NCI-H2196 (cell line): Measurements from ENCODE around the gene TEX36.
"Not testable (repeated sequence)": the region's sequence is repeated elsewhere in the genome, so short reads cannot be mapped to it uniquely, and the experiment has no call there.

ENCODE experiments used
- DNase-seq: peaks from one replicate; lab custom pipeline; 2025; ENCODE audit not compliant: unreplicated experiment; lab: John Stamatoyannopoulos, UW

The TEX36 gene

DNA sequence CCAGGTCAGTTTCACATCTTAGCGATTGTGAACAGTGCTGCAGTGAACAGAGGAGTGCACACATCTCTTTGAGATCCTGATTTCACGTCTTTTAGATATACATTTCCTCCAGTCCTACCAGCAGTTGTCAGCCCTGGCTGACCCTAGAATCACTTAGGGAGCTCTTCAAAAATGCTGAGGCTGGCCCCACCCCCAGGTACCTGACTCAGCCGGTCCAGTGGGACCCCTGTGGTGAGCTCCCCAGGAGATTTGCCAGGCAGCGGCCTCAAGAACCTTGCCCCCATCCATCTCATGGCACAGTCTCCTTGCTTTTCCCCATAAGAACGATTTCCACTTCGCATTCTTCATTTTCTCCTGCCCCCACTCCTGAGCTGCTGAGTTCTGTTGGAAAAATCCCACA lies 45.5 kb downstream of the TEX36 start:
- no peak for DNase-seq

DNA sequence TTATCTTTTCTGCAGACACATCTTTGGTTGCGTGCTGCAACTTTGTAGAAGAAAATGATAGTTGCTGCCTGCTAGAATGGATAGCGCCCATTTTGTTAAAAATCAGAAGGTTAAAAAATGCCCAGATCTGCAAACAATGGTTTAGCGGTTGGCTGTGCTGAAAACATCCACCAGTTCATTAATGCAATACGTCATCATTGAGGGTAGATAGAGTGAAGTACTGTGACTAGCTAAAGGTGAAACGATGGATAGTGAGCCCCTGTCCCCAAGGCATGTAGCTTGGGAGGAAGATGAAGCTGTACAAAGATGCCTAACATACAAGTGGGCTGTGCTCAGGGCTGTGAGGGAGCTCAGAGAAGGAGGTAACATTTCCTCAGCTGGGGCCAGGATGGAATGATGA lies 48.4 kb downstream of the TEX36 start:
- no peak for DNase-seq

DNA sequence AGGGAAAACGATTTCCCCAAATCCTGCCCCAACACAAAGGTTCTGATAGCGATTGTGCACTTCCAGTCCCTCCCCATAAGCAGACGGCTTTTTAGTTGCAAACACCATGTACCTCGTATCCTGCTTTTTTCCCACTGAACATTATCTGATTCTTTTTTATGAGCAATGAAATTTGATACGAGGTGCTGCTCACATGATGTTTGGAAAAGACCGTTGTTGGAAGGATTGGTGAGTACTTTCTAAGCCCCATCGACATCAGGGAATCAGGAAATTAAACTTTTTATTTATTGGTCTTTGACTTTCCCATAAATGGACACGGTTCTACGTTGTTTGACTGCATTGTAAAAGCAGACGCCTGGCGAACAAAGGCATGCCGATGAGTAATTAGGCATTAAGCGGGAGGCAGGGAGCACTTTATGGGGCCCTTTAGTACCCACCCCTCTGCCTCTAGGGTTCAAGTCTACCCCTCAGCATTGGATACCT lies 49.4 kb downstream of the TEX36 start:
- peak; percentile 36 for DNase-seq

DNA sequence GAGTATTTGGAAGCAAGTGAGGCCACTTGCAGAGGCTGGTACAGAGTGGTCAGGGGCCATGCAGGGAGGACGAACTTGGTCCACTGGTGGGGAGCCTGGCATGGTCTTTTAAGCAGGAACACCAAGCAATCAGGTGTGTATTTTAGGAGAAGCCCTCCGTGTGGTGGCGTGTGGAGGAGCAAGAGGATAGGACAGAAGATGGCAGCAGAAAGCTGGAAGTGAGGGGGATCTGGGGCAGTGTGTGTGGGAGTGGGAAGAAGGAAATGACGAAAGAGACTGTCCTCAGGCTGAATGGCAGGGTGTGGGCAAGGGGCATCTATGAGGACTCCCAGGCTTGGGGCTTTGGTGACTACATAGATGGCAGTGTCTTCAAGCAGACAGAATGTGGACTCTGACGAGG lies 51.2 kb downstream of the TEX36 start:
- DNase-seq, result no peak

DNA sequence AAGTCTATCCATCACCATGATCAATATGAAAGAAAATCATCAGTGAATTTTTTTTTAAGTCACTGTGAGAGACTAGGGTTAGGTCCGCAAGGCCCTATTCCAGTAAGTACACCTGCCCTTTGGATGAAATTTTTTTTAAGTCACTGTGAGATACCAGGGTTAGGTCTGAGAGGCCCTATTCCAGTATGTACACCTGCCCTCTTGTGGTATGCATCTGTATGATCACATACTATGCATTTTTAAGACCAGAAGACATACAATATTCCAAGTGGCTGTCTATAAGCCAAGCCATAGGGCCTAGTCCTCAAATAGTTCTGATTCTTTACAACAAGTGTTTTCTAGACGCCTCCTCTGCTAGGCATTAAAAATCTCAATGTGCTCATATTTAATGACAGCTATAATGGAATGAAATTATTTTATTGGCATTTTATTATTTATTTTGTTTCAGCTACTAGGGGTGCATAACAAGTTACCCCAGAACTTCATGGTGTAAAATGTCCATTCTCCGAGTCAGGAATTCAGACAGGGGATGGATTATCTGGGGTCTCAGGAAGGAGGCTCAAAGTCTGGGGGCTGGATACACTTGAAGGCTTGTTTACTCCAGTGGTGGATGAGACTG lies 53.1 kb downstream of the TEX36 start:
- DNase-seq, result peak; percentile 16

DNA sequence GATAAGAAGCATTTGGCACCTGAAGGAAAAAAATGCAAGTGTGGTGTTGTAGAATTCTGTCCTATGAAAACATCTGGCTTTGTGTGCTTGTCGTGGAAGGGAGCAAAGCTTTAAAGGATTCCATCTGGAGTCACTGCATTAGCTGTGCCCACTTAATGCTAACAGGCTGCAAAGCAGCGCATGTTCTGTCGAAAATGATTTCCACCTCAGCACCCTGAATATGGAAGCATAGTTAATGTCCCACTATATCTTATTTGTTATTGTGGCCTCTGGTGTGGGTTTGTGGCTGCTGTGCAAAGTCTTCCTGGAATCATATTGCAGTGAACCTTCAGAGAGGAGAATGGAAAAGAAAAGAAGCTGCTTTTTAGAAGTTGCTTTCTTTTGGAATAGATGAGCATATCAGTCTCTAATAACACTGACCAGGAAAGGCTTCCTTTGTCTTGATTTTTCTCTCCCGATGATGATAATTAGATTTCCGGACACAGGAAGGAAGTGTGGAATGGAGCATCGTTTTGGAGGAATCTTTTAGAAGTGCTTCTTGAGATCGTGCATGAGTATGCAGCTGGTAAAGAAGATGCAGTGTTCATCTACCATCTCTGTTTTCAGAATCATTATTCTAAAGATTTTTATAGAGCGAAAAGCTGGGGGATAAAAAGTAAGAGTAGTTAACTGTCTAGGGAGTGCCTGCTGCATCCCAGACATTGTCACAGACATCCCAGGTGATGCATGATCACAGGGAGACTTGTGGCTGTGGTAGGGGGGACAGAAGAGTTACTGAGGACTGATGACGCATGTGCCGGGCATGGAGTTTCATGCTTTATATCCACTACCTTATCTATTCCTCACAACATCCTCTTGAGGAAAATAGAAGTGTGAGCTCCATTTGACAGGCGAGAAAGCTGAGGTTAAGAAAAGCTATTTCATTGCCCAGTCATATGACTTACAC lies 54.6 kb downstream of the TEX36 start:
- no peak for DNase-seq

DNA sequence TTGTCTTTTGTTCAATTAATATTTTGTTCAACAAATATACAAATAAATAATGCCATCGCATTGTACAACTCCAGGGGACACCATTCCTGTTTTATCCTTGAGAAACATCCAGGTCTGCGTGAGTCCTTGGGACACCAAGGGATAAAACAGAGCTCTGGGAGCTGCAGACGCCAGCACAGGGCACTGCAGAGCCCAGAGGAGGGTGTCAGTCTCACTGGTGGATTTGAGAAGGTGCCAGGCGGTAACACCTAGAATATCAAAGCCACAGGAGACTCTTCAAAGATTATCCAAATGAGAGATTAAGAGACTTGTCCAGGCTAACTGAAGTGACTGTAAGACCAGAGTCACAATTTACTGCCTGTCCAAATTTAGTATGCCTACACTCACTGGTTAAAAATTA lies 55.3 kb downstream of the TEX36 start:
- no peak for DNase-seq

DNA sequence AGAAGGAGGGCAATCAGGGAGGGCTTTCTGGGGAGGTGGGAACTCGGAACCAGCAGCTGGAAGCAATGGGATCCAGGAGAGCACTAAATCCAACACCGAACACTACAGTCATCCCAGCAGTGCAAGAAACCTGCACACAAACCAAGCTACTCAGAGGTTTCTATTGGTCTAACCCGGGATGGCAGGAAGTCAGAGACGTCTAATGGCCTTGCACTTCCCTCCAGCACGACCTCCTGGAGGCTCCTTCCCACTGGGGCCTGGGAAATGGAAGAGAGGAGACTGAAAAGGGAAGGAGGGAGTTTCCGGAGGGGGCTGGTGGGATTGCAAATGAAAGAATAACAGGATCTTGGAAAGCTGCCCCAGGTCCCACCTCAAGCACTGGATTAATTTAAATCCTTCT lies 56.3 kb downstream of the TEX36 start:
- DNase-seq, result no peak

DNA sequence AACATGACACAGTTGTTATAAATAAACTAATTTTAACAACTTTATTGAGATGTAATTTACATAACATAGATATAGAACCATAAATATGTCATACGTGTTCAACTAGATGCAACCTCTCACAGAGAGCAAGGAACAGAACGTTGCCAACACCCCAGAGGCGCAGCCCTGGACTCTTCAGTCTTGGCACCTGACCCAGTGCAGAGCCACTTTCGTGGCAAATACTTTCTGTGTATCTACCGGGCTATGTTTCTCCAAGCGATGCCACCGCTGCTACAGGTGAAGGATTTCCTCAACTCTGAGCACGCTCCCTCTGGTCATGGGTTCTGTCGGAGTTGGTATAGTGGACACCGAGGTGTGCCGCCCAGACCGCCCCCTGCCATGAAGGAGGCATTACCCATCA lies 57.4 kb downstream of the TEX36 start:
- no peak for DNase-seq

DNA sequence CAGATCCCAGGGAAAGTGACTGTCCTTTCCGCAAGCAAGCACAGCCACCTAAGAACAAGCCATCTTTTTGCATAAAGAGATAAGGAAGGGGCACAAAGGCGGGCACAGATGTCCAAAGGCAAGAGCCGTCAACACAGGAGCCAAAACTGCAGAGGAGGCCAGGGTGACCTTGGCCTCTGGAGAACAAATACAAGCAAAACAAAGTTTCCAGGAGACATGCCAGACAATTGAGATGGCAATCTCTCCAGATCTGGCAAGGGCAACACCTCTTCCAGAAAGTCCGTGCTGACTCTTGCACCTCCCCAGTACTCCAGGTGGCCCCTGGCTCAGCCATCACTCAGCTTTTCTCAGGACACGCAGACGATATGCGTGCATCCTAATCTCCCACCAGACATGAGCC lies 58.2 kb downstream of the TEX36 start:
- no peak for DNase-seq

DNA sequence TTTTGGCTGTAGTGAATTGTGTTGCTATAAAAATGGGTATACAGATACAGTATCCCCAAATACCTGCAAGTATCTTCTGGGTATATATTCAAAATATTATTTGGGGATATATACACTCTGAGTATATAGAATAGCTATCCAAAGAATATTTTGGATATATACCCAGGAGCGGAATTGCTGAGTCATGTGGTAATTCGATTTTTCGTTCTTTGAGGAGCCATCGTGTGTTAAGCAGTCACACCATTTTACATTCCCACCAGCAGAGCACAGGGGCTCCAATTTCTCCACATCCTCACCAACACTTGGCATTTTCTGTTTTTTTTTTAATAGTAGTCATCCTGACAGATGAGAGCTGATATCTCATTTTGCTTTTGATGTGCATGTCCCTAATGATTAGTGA lies 61.9 kb downstream of the TEX36 start:
- no peak for DNase-seq

DNA sequence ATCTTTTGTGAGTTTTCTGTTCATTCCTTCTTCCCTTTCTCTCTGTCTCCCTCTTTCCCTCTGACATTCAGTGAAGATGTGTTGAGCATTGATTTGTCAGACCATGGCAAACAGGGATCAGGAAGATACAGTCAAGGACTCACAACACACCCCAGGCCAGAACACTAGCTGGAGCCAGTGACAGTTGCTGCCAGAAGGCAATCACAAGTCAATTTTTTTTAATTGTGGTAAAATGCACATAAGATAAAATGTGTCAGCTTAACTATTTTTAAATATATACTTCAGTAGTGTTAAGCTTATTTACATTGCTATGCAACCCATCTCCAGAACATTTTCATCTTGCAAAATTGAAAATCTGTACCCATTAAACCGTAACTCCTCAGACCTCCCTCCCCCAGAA lies 62.6 kb downstream of the TEX36 start:
- no peak for DNase-seq

DNA sequence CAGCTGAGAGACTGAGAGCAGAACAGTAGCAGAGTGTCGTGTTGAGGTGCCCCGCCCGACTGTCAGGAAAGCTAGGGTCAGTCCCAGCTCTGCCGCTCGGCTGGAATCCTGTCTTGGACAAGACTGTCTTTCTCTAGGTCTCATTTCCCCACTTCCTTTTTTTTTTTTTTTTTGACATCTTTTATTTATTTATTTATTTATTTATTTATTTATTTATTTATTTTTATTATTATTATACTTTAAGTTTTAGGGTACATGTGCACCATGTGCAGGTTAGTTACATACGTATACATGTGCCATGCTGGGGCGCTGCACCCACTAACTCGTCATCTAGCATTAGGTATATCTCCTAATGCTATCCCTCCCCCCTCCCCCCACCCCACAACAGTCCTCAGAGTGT lies 69.9 kb downstream of the TEX36 start:
- not testable (repeated sequence) for DNase-seq

DNA sequence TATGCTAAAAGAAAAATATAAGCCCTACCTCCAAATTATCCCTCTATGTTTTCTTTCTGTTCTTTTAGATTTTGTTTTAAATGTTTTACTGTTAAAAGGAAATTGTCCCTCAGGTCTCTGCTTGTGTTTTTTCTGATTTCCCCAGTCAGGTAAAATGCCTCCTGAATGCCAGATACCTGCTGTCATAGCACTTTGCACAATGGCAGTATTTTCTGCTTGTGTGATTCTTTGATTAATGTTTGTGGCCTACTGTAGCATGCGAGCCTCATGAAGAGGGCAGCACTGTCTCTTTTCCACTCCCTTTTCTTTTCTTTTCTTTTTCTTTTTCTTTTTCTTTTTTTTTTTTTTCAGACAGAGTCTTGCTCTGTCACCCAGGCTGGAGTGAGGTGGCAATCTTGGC lies 71.2 kb downstream of the TEX36 start:
- DNase-seq, result no peak

DNA sequence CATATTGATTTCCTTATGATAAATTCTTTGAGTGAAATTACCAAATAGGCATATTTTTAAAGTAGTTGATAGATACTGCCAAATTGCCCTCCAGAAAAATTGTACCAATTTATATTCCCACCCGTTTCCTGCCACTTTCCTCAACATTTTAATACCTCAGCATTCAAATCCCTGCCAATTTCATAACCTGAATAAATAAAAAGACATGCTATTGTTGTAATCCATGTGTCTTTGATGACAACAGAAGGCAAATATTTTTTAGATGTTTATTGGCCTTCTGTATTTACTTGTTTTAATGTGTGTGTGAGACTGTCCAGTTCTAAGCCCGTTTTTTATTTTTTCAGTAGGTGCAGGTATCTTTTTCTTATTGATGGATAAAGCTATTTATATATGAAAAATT lies 71.7 kb downstream of the TEX36 start:
- DNase-seq, result no peak

DNA sequence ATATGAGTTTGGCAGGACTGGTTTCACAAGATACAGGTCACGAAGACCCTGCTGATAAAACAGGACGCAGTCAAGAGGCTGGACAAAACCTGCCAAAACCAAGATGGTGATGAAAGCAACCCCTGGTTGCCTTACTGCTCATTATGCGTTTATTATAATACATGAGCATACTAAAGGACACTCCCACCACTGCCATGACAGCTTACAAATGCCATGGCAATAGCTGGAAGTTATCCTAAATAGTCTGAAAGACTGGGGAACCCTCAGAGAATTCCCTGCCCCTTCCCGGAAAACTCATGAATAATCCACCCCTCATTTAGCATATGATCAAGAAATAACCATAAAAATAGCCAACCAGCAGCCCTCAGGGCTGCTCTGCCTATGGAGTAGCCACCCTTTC lies 73.1 kb downstream of the TEX36 start:
- DNase-seq, result no peak

DNA sequence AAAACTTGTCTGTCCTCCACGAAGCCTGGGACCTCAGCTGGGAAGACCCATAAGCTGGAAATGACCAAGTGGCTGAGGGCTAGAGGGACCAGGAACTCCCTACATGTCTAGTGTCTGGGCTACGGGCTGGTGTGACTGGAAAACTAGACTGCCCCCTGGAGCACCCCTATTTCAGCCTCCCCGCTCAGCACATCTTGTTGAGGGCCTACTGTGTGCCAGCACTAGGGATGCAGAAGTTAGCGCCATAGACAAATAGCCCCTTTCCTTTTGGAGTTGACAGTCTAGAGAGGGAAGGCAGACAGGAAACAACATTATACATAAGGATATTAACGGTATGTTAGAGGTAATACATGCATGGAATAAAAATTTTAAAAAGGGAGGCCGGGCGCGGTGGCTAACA lies 74.5 kb downstream of the TEX36 start:
- no peak for DNase-seq

DNA sequence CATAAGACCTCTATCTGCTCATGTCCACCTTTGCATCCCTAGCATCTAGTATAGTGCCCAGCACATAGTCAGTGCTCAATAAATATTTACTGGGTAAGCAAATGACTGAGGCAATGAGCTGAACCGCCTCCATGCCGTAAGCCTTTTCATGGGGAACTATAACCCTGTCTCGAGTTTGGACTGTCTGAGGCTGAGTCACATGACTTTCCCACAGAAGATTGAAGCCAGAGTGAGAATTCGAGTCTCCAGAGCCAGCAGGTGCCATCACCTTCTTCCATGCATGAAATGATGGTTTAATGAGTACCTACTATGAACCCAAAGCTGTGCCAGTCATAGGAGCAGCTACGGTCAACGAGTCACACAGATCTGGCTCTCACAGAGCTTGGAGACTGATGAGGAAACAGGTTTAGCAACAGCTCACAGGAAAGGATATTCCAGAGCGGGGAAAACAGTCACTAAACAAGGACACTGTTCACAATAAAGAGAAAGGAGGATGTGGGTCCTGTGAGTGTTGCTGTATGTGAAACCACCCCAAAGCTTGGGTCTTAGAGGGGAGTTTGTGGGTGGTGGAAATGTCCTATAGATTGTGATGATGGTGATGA lies 75.2 kb downstream of the TEX36 start:
- DNase-seq, result no peak

DNA sequence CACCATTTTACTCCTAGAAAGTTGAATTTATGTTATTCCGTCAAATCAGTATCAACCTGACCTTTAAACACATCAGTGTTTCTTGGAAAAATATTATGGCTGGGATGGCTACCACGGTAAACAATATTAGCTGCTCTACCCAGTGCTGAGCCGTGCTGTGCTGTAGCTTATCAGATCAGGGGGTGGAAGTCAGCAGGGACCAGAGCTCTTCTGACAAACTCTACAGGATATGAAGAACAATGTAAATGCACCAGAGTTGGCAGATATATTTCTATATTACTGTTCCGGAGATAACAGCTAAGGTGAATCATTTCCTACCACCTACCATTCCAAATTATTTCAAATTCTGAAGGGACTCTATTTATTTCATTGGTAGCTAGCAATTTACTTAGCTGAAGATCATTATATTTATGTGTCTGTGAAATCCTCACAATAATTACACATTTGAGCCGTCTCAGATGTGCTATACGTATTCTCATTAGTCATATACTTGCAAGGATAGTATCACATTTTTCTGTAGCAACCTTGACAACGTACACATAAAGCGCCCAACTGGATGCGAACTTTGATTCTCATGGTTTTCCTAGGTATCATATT lies 76.5 kb downstream of the TEX36 start:
- DNase-seq, result no peak
